Mononuclear cell (primary cell): ENCODE data around the gene THOC5. TPM values are rescaled to one million over a fixed set of nuclear protein-coding genes. Genes with fewer than 3 reads are reported as not detected.
"Not testable (repeated sequence)": the region's sequence is repeated elsewhere in the genome, so short reads cannot be mapped to it uniquely, and the experiment has no call there.

ENCODE experiments used
- H3K27me3 ChIP-seq: 2 replicates; pipeline ENCODE4 v1.6.0; 2011; ENCODE audit warnings: low read length, control low read depth; ENCODE audit not compliant: insufficient read depth
- H3K4me1 ChIP-seq: 2 replicates; pipeline ENCODE4 v1.5.1; 2011; ENCODE audit warnings: mild to moderate bottlenecking, low read length, control low read depth; ENCODE audit not compliant: insufficient read depth
- H3K4me3 ChIP-seq: 2 replicates; pipeline ENCODE4 v1.5.1; 2011; ENCODE audit warnings: mild to moderate bottlenecking, low read length, moderate library complexity
- H3K9me3 ChIP-seq: 2 replicates; pipeline ENCODE4 v1.5.1; 2011; ENCODE audit warnings: low read depth, mild to moderate bottlenecking, control low read depth, low read length
- total RNA-seq: library from RNA; depleted of rRNA; stranded (reverse); fragments of >200 nt; gene quantifications from one replicate; pipeline ENCODE4 v1.2.3, GENCODE V29; 2012

The THOC5 gene
- total RNA-seq = 27.9 TPM

GRCh38 chr22:29553351-29554224 is at the start of gene THOC5:
TSS of gene THOC5 (minus strand) at chr22:29553757. CDS start at chr22:29549147, 4,610 bp downstream.
- Histone ChIP-seq H3K4me1 (peaks cover 9% of the 10 kb centered on the region), H3K4me3 (peak within 1 kb of the TSS; percentile 74), H3K27me3 (no peaks in the 10 kb centered on the region), H3K9me3 (no peaks in the 10 kb centered on the region)

DNA sequence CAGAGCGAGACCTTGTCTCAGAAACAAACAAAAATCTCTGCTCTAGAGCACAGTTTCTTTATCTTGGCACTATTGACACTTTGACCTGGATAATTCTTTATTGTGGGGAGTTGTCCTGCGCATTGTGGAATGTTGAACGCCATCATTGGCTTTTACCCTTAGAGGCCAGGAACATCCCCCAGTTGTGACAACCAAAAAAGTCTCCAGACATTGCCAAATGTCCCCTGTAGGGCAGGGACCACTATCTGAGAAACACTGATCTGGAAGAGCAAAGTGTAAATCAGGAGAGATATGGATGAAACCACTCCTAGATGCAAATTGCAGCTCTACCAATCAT is 45.1 kb upstream of the THOC5 start:
- Histone ChIP-seq H3K4me3 (no peak overlapping the region), H3K9me3 (no peaks in the 10 kb centered on the region), H3K4me1 (peaks cover 8% of the 10 kb centered on the region), H3K27me3 (no peaks in the 10 kb centered on the region)

DNA sequence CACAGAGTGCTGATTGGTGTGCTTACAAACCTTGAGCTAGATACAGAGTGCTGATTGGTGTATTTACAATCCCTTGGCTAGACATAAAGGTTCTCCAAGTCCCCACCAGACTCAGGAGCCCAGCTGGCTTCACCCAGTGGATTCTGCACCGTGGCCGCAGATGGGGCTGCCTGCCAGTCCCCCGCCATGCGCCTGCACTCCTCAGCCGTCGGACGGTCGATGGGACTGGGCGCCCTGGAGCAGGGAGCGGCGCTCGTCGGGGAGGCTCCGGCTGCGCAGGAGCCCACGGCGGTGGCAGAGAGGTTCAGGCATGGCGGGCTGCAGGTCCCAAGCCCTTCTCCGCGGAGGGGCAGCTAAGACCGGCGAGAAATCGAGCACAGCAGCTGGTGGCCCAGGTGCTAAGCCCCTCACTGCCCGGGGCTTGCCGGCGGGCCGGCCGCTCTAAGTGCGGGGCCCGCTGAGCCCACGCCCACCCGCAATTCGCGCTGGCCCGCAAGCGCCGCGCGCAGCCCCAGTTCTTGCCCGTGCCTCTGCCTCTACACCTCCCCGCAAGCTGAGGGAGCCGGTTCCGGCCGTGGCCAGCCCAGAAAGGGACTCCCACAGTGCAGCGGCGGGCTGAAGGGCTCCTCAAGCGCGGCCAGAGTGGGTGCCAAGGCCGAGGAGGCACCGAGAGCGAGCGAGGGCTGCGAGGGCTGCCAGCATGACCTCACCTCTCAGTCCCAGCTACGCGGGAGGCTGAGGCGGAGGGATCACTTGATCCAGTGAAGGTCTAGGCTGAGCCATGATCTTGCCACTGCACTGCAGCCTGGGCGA is 44.5 kb upstream of the THOC5 start:
- not testable (repeated sequence) for H3K9me3 ChIP-seq, H3K4me3 ChIP-seq, H3K4me1 ChIP-seq, H3K27me3 ChIP-seq

GRCh38 chr22:29596408-29596807 is 42.9 kb upstream of the THOC5 start:
- Histone ChIP-seq H3K4me1 (peaks cover 8% of the 10 kb centered on the region), H3K4me3 (no peak overlapping the region), H3K9me3 (no peaks in the 10 kb centered on the region), H3K27me3 (no peaks in the 10 kb centered on the region)

- H3K9me3 ChIP-seq, H3K4me1 ChIP-seq, H3K4me3 ChIP-seq, H3K27me3 ChIP-seq: not testable (repeated sequence)
Observed at GRCh38 chr22:29594447-29594846, 40.9 kb upstream of the THOC5 start.

- no peak overlapping the region for H3K4me3 ChIP-seq
Observed at GRCh38 chr22:29593923-29594322, 40.4 kb upstream of the THOC5 start.

GRCh38 chr22:29587938-29588699 is 34.6 kb upstream of the THOC5 start:
- Histone ChIP-seq H3K9me3 (no peaks in the 10 kb centered on the region), H3K4me3 (no peak overlapping the region), H3K27me3 (no peaks in the 10 kb centered on the region), H3K4me1 (no peaks in the 10 kb centered on the region)

More at GRCh38 chr22:29593923-29594322, 40.4 kb upstream of the THOC5 start:
- Histone ChIP-seq H3K4me1 (peaks cover 8% of the 10 kb centered on the region), H3K9me3 (no peaks in the 10 kb centered on the region), H3K27me3 (no peaks in the 10 kb centered on the region)

DNA sequence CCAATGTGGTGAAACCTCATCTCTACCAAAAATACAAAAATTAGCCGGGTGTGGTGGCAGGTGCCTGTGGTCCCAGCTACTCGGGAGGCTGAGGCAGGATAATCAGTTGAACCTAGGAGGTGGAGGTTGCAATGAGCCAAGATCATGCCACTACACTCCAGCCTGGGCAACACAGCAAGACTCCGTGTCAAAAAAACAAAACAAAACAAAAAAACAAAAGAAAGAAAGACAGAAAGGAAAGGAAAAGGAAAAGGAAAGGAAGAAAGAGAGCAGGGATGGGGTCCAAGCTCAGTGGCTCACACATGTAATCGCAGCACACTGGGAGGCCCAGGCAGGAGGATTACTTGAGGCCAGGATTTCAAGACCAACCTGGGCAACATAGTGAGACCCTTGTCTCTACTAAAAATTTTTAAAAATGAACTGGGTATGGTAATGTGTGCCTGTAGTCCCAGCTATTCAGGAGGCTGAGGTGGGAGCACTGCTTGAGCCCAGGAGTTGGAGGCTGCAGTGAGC is 32.7 kb upstream of the THOC5 start:
- H3K4me3 ChIP-seq, H3K9me3 ChIP-seq, H3K4me1 ChIP-seq, H3K27me3 ChIP-seq: not testable (repeated sequence)

- H3K27me3 ChIP-seq = no peaks in the 10 kb centered on the region
- no peak overlapping the region for H3K4me3 ChIP-seq
- H3K4me1 ChIP-seq = peaks cover 14% of the 10 kb centered on the region
- H3K9me3 ChIP-seq = no peaks in the 10 kb centered on the region
Observed at GRCh38 chr22:29584975-29585374, 31.4 kb upstream of the THOC5 start.

- Histone ChIP-seq H3K9me3 (no peaks in the 10 kb centered on the region), H3K27me3 (no peaks in the 10 kb centered on the region), H3K4me1 (peaks cover 14% of the 10 kb centered on the region), H3K4me3 (no peak overlapping the region)
Observed at GRCh38 chr22:29581799-29582198, 28.2 kb upstream of the THOC5 start.

GRCh38 chr22:29580200-29580810 is 26.7 kb upstream of the THOC5 start:
- Histone ChIP-seq H3K27me3 (no peaks in the 10 kb centered on the region), H3K4me1 (peaks cover 14% of the 10 kb centered on the region), H3K9me3 (no peaks in the 10 kb centered on the region), H3K4me3 (peak overlapping the region; percentile 50)

DNA sequence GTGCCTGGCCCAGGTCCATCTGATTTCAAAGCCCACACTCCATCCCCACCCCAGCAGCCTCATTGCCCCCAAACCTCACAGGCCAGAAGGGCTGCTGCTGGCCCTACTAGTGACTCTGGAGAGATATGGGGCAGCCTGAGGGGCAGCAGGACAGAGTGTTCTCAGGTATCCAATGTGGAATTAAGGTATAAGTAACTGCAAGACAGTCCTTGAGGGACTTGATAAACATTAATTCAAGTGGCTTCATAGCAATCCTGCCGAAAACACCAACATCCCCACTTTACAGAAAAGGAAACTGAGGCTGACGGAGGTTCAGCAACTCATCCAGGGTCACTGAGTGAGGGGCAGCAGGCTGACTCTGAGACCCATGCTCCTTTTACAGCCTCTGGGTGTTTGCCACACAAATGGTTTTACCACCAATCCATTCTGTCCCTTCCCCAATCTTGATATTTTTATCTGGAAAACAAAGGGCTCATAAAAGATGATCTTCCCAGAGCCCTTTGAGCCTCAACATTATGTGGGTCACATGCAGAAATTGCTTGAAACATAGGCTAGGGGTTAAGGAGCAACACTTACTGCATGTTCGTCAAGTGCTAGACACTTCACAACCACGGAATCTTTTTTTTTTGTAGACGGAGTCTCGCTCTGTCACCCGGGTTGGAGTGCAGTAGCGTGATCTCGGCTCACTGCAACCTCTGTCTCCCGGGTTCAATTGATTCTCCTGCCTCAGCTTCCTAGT is 25.1 kb upstream of the THOC5 start:
- Histone ChIP-seq H3K27me3 (no peaks in the 10 kb centered on the region), H3K4me3 (no peak overlapping the region), H3K9me3 (no peaks in the 10 kb centered on the region), H3K4me1 (peaks cover 14% of the 10 kb centered on the region)

DNA sequence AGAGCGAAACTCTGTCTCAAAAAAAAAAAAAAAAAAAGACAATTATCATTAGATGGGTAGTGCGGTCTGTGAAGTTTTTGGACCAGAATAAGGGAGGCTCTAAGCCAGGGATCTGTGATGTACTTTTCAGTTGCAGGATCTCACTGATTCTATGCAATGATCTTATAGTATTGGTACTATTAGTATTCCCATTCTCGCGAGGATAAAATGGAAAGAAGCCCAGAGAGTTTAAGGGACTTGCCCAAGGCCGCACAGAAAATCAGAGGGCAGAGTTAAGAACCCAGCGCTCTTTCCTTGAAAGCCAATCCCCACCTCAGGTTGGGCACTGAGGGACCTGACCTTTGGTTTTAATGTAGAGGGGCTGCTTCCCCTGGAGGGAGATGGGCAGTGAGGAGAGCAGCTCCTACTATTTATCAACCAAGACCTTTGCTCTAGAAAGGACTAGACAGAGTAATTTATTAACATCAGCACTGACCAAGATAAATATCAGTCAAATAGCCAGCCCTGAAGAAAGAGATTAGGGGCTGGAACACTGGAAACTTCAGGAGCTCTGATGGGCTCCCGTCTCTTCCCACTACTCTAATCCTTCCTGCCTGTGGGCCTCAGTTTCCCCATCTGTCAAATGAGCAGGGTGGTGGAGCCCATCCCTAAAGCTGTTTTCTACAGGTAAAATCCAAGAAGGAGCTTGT is 21.3 kb upstream of the THOC5 start:
- Histone ChIP-seq H3K4me3 (no peak overlapping the region), H3K27me3 (no peaks in the 10 kb centered on the region), H3K4me1 (no peaks in the 10 kb centered on the region), H3K9me3 (no peaks in the 10 kb centered on the region)
